ENCODE measurements around the gene ANKRD13A. TPM values are rescaled to one million over a fixed set of nuclear protein-coding genes. Genes with fewer than 3 reads are reported as not detected.

Gene ANKRD13A
- total and polyA plus RNA-seq, 2 of the 13 experiments (the other 11 are each of a cell fraction or from before 2014, with no cell fraction given), result 34.1 to 41.6 TPM

DNA sequence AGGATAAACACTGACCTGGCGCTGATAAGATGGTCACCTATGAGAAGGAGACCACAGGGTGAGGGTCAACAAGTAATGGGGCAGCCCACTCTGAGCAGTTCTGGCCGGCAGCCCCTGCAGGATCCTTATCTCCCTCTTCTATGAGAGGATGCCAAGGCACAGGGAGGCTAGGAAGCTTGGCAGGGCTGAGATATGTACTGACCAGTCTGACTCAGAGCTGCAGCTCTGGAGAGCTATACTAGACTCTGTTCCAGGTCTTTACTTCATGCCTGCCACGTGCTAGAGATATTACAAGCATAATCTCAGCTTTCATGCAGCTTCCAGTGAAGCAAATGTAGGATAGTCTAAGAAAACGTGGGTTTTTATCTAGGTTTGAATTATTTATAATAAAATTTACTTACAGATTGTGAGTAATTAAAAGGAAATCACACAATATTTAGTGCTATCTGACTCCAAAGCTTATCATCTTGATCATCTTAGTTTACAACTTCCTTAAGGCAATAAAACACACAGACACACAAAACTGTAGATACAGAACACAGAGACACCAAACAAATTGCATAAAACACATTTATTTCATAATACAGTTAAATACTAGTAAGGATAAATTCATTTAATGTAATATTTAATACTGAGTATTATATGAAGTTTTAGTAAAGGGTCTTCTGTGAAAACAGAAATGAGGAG, 35.3 kb upstream of the ANKRD13A start:
- H3K4me1 ChIP-seq (ENCODE audit: insufficient read depth, low read length), result peaks cover 16% of the 10 kb centered on the region
- no peaks in the 10 kb centered on the region for H4K20me1 ChIP-seq (ENCODE audit: insufficient read depth, low read length)
- no TSS peak for BruUV-seq (replicated peaks)
- no peak overlapping the region for H2AFZ ChIP-seq (ENCODE audit: low read length)
- H3K36me3 ChIP-seq (replicated peaks in 1 of 2; ENCODE audit: control insufficient read depth in 1 of 2, insufficient read depth in 2 of 2, low read length in 2 of 2), result peaks cover 19 to 50% of the 10 kb centered on the region in 2 experiments
- H3K4me3 ChIP-seq (replicated peaks in 1 of 3; ENCODE audit: insufficient read depth in 1 of 3, low read depth in 2 of 3, low read length in 3 of 3), result no peak overlapping the region
- FAIRE-seq (no peak), DNase-seq (ENCODE audit: low spot score) (no peak), ATAC-seq (no peak)
- TF ChIP-seq, protein P1, sequence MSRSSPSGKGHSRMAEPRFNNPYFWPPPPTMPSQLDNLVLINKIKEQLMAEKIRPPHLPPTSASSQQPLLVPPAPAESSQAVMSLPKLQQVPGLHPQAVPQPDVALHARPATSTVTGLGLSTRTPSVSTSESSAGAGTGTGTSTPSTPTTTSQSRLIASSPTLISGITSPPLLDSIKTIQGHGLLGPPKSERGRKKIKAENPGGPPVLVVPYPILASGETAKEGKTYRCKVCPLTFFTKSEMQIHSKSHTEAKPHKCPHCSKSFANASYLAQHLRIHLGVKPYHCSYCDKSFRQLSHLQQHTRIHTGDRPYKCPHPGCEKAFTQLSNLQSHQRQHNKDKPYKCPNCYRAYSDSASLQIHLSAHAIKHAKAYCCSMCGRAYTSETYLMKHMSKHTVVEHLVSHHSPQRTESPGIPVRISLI (CRISPR knock-in tag; IDR thresholded peaks at IDR 0.05; ENCODE audit: borderline replicate concordance), result no peak
- TF ChIP-seq GZF1 (CRISPR knock-in tag; IDR thresholded peaks at IDR 0.05) (no peak), ZNF891 (CRISPR knock-in tag; IDR thresholded peaks at IDR 0.05) (no peak), KLF11 (CRISPR knock-in tag; IDR thresholded peaks at IDR 0.05) (no peak), CBX1 (IDR thresholded peaks at IDR 0.05; ENCODE audit: low read depth) (no peak), ZNF354B (CRISPR knock-in tag; IDR thresholded peaks at IDR 0.05) (no peak), AHR (CRISPR knock-in tag; IDR thresholded peaks at IDR 0.05) (no peak), MED8 (CRISPR knock-in tag; IDR thresholded peaks at IDR 0.05; ENCODE audit: insufficient replicate concordance) (no peak), ZNF709 (CRISPR knock-in tag; IDR thresholded peaks at IDR 0.05) (no peak), U2AF2 (IDR thresholded peaks at IDR 0.05; ENCODE audit: low read depth, low read length) (no peak), TARDBP (CRISPR knock-in tag; IDR thresholded peaks at IDR 0.05) (no peak), RBAK (CRISPR knock-in tag; IDR thresholded peaks at IDR 0.05) (no peak)
- TF ChIP-seq, protein P2, sequence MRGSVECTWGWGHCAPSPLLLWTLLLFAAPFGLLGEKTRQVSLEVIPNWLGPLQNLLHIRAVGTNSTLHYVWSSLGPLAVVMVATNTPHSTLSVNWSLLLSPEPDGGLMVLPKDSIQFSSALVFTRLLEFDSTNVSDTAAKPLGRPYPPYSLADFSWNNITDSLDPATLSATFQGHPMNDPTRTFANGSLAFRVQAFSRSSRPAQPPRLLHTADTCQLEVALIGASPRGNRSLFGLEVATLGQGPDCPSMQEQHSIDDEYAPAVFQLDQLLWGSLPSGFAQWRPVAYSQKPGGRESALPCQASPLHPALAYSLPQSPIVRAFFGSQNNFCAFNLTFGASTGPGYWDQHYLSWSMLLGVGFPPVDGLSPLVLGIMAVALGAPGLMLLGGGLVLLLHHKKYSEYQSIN (CRISPR knock-in tag; IDR thresholded peaks at IDR 0.05; ENCODE audit: borderline replicate concordance), result no peak
- TF ChIP-seq, protein P3, sequence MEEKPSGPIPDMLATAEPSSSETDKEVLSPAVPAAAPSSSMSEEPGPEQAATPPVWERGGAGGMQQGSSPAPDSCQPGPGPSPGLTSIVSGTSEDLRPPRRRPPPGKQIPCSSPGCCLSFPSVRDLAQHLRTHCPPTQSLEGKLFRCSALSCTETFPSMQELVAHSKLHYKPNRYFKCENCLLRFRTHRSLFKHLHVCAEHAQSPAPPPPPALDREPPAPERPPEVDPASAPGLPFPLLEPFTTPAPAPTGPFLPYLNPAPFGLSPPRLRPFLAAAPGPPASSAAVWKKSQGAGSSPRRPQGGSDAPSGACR (CRISPR knock-in tag; IDR thresholded peaks at IDR 0.05), result no peak
- H3K27ac ChIP-seq (ENCODE audit: extremely low read length, insufficient read depth, low read length), result no peak overlapping the region
- intact Hi-C loops (cut with micrococcal nuclease; ENCODE audit: unreplicated experiment), result no loop called here
- H3K79me2 ChIP-seq (ENCODE audit: insufficient read depth, low read length), result no peaks in the 10 kb centered on the region
- no peaks in the 10 kb centered on the region for H3K27me3 ChIP-seq (ENCODE audit: control insufficient read depth in 1 of 2, insufficient read depth in 2 of 2, low read length in 2 of 2)
- H3K9me3 ChIP-seq (ENCODE audit: low read length), result no peaks in the 10 kb centered on the region
- POLR2A ChIA-PET, result no interaction called here
- CTCF ChIA-PET (ENCODE audit: low intra/inter-chr PET ratio, low total read pairs), result no interaction called here
- H3K9ac ChIP-seq (ENCODE audit: insufficient read depth, low read depth, low read length), result no peak overlapping the region
- in situ Hi-C loops (cut with HindIII; ENCODE audit: extremely low pct_ligation_motif_present, low pct_unique_long_range_greater_than_20kb), result no loop called here
- WGBS (ENCODE audit: low lambda C conversion rate), result 92% methylated on average over 4 of the region's 4 CpGs
- no peak overlapping the region for H3K4me2 ChIP-seq (ENCODE audit: low read depth, low read length)

All from HepG2 (cell line).